Astrocyte (in vitro differentiated cells and primary cell): ENCODE measurements around the gene SUMO3. TPM values are rescaled to one million over a fixed set of nuclear protein-coding genes. Genes with fewer than 3 reads are reported as not detected.

Experiments
- DNase-seq: peaks from one replicate; pipeline ENCODE4 v3.0.0-alpha.2; 2010; ENCODE audit warnings: low read depth
- FAIRE-seq: peaks from 2 replicates; lab custom pipeline; 2011; peaks lifted over from hg19 to GRCh38; lab: Jason Lieb, UNC
- H2AFZ ChIP-seq: 2 replicates; pipeline ENCODE4 v1.6.0; 2012; ENCODE audit warnings: low read depth, low read length, inconsistent platforms
- H3K27ac ChIP-seq: 2 replicates; pipeline ENCODE4 v1.5.1; 2011; ENCODE audit warnings: low read depth, low read length, inconsistent platforms
- H3K27me3 ChIP-seq: 2 replicates; pipeline ENCODE4 v1.6.0; 2011; ENCODE audit warnings: low read length, inconsistent platforms; ENCODE audit not compliant: insufficient read depth
- H3K36me3 ChIP-seq: 2 replicates; pipeline ENCODE4 v1.5.1; 2011; ENCODE audit warnings: low read length, inconsistent platforms; ENCODE audit not compliant: insufficient read depth
- H3K4me1 ChIP-seq: 2 replicates; pipeline ENCODE4 v1.5.1; 2011; ENCODE audit warnings: low read length, inconsistent platforms; ENCODE audit not compliant: insufficient read depth
- H3K4me2 ChIP-seq: 2 replicates; pipeline ENCODE4 v1.6.0; 2012; ENCODE audit warnings: low read length, inconsistent platforms
- H3K4me3 ChIP-seq: 2 replicates; pipeline ENCODE4 v1.5.1; 2011; ENCODE audit warnings: low read depth, mild to moderate bottlenecking, low read length, inconsistent platforms; ENCODE audit not compliant: insufficient read depth
- H3K79me2 ChIP-seq: 2 replicates; pipeline ENCODE4 v1.6.0; 2012; ENCODE audit warnings: mild to moderate bottlenecking, low read length, inconsistent platforms; ENCODE audit not compliant: insufficient read depth
- H3K9ac ChIP-seq: 2 replicates; pipeline ENCODE4 v1.6.0; 2012; ENCODE audit warnings: mild to moderate bottlenecking, low read length, inconsistent platforms
- H3K9me3 ChIP-seq: 2 replicates; pipeline ENCODE4 v1.5.1; 2012; ENCODE audit warnings: low read depth, mild to moderate bottlenecking, low read length, inconsistent platforms; ENCODE audit not compliant: insufficient read depth
- H4K20me1 ChIP-seq: 2 replicates; pipeline ENCODE4 v1.6.0; 2012; ENCODE audit warnings: low read length, inconsistent platforms; ENCODE audit not compliant: insufficient read depth
- H3K27ac Mint-ChIP-seq: one replicate; pipeline ENCODE4 v1.8.0; 2021; ENCODE audit warnings: mild to moderate bottlenecking, mixed read lengths; ENCODE audit not compliant: unreplicated experiment
- H3K27me3 Mint-ChIP-seq: one replicate; pipeline ENCODE4 v1.8.0; 2021; ENCODE audit warnings: low read depth, mixed read lengths; ENCODE audit not compliant: unreplicated experiment
- H3K36me3 Mint-ChIP-seq: one replicate; pipeline ENCODE4 v1.8.0; 2021; ENCODE audit warnings: low read depth, mixed read lengths; ENCODE audit not compliant: unreplicated experiment
- H3K4me1 Mint-ChIP-seq: one replicate; pipeline ENCODE4 v1.8.0; 2021; ENCODE audit warnings: low read depth, mixed read lengths; ENCODE audit not compliant: unreplicated experiment
- H3K4me3 Mint-ChIP-seq: one replicate; pipeline ENCODE4 v1.8.0; 2021; ENCODE audit warnings: mild to moderate bottlenecking, moderate library complexity, mixed read lengths; ENCODE audit not compliant: unreplicated experiment
- H3K9me3 Mint-ChIP-seq: one replicate; pipeline ENCODE4 v1.8.0; 2021; ENCODE audit warnings: mild to moderate bottlenecking, mixed read lengths; ENCODE audit not compliant: unreplicated experiment
- CTCF ChIP-seq: IDR thresholded peaks from 2 replicates; pipeline ENCODE4 v1.5.1; 2011; ENCODE audit warnings: low read depth, mild to moderate bottlenecking, inconsistent platforms, low read length, moderate library complexity; ENCODE audit not compliant: insufficient read depth
- EZH2 ChIP-seq: IDR thresholded peaks from 2 replicates; pipeline ENCODE4 v1.6.1; 2012; ENCODE audit warnings: mild to moderate bottlenecking, low read length, inconsistent platforms; ENCODE audit not compliant: insufficient read depth
- total RNA-seq: library from RNA; stranded (reverse); gene quantifications from 2 replicates; pipeline ENCODE4 v1.2.1, GENCODE V29; 2021

SUMO3 gene
- total RNA-seq, 1 donor from 2014 or later: 83.5 TPM

GRCh38 chr21:44857127-44857892 is 39.4 kb upstream of the SUMO3 start:
- no peak overlapping the region for H2AFZ ChIP-seq
- Mint-ChIP-seq H3K4me3 (no peak overlapping the region), H3K4me1 (peaks cover 4% of the 10 kb centered on the region), H3K36me3 (peaks cover 36% of the 10 kb centered on the region), H3K27ac (no peak overlapping the region), H3K27me3 (peaks cover 2% of the 10 kb centered on the region), H3K9me3 (no peaks in the 10 kb centered on the region)
- peaks cover 19% of the 10 kb centered on the region for H3K36me3 ChIP-seq
- TF ChIP-seq EZH2 (no peak), CTCF (no peak)
- no peak overlapping the region for H3K4me2 ChIP-seq
- H3K9me3 ChIP-seq: no peaks in the 10 kb centered on the region
- no peak overlapping the region for H3K4me3 ChIP-seq
- peaks cover 95% of the 10 kb centered on the region for H3K79me2 ChIP-seq
- no peak for DNase-seq
- no peak overlapping the region for H3K27ac ChIP-seq
- H3K9ac ChIP-seq: no peak overlapping the region
- H3K4me1 ChIP-seq: no peaks in the 10 kb centered on the region
- no peaks in the 10 kb centered on the region for H3K27me3 ChIP-seq
- FAIRE-seq: no peak
- peaks cover 96% of the 10 kb centered on the region for H4K20me1 ChIP-seq

- Histone ChIP-seq H4K20me1 (peaks cover 92% of the 10 kb centered on the region), H3K27ac (no peak overlapping the region), H3K36me3 (peaks cover 21% of the 10 kb centered on the region), H3K9me3 (no peaks in the 10 kb centered on the region), H3K4me2 (no peak overlapping the region), H3K4me1 (no peaks in the 10 kb centered on the region), H3K9ac (no peak overlapping the region), H2AFZ (no peak overlapping the region), H3K27me3 (no peaks in the 10 kb centered on the region), H3K4me3 (no peak overlapping the region), H3K79me2 (peaks cover 85% of the 10 kb centered on the region)
- no peak overlapping the region for H3K4me3 Mint-ChIP-seq
- H3K27ac Mint-ChIP-seq: no peak overlapping the region
- DNase-seq (no peak), FAIRE-seq (no peak)
- H3K36me3 Mint-ChIP-seq: peaks cover 28% of the 10 kb centered on the region
- TF ChIP-seq EZH2 (no peak), CTCF (no peak)
- peaks cover 2% of the 10 kb centered on the region for H3K27me3 Mint-ChIP-seq
- no peaks in the 10 kb centered on the region for H3K9me3 Mint-ChIP-seq
- no peaks in the 10 kb centered on the region for H3K4me1 Mint-ChIP-seq
Observed at GRCh38 chr21:44856131-44856530, 38.3 kb upstream of the SUMO3 start.

- Mint-ChIP-seq H3K36me3 (peaks cover 29% of the 10 kb centered on the region), H3K27me3 (peaks cover 2% of the 10 kb centered on the region), H3K27ac (no peak overlapping the region), H3K4me3 (no peak overlapping the region), H3K4me1 (no peaks in the 10 kb centered on the region), H3K9me3 (no peaks in the 10 kb centered on the region)
- DNase-seq (no peak), FAIRE-seq (no peak)
- Histone ChIP-seq H2AFZ (no peak overlapping the region), H3K27me3 (no peaks in the 10 kb centered on the region), H3K36me3 (peaks cover 26% of the 10 kb centered on the region), H3K4me1 (no peaks in the 10 kb centered on the region), H3K9ac (no peak overlapping the region), H3K4me3 (no peak overlapping the region), H3K9me3 (no peaks in the 10 kb centered on the region), H3K79me2 (peaks cover 81% of the 10 kb centered on the region), H3K27ac (no peak overlapping the region), H4K20me1 (peaks cover 93% of the 10 kb centered on the region), H3K4me2 (no peak overlapping the region)
- no peak for TF ChIP-seq CTCF
- TF ChIP-seq EZH2: no peak
Observed at GRCh38 chr21:44855572-44855971, 37.7 kb upstream of the SUMO3 start.
